Measurements from ENCODE around the gene RINT1. TPM values are rescaled to one million over a fixed set of nuclear protein-coding genes. Genes with fewer than 3 reads are reported as not detected.

Gene RINT1
- polyA plus RNA-seq, 4 donors, result 20.2 to 28.9 (median 23.5) TPM

DNA sequence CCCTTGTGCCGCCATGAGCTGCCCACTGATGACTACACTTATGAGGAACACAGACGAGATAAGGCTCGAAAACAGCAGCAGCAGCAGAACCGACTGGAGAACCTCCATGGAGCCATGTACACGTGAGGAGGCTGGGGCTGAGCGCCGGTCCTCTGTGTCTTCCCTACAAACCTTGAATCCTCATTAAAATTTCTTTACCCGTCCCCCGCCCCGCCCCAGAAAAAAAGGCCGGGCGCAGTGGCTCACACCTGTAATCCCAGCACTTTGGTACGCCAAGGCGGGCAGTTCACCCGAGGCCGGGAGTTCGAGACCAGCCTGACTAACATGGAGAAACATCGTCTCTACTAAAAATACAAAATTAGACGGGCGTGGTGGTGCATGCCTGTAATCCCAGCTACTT, 1.5 kb upstream of the RINT1 start:
- DNase-seq (ENCODE audit: low read depth in 4 of 4, low spot score in 2 of 4), result no peak

DNA sequence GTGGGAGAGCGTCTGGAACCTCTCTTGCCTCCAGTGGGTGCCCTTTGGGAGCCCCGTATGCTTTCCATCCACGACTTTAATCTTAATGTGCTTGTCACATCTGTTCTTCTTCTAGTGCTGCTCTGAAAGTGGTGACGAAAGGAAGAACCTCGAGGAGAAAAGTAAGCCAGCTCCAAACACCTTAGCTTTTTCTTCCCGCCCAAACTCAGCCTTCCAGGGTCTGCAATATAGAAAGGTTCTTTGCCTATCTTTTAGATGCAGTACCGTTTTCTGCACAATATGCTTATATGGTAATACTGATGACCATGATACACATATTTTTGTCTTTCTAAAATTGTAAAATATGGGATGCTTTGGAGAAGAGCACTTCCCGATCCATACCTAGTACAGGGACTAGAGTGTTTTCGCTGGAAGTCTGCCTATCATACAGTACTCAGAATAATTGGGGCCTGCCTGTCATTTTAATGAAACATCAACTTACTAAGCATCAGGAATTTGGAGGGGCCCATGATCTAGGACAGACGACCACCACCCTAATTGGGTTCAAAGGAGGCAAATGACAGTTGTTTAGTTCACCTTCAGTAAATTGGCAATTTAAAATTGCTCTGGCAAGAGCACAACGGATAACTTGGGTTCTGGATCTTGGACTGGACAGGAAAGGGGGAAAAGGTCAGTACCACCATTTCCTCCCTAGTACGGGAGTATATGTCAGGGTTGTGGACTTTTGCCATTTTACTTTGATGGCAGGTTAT, 884 bp downstream of the RINT1 start:
- DNase-seq (ENCODE audit: low read depth in 4 of 4, low spot score in 2 of 4), result no peak

DNA sequence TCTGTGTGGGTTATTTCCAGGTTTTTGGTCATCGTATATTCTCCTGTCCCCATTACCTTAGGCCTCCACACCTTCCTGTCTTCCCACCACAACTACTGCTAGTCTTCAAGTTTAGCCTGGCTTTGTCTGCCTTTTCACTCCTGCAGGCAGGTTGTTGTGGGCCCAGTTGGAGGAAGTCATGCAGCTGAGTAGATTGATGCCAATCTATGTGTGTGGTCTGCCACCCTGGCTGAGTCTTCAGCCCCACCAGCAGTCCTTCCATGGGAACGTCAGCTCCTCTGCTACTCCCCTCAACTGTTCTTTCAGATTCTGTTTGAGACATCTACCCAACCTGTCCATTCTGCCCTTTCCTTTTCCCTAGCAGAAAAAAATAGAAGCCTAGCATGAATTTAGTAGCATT, 6.3 kb downstream of the RINT1 start:
- no peak for DNase-seq (ENCODE audit: low read depth in 4 of 4, low spot score in 2 of 4)

DNA sequence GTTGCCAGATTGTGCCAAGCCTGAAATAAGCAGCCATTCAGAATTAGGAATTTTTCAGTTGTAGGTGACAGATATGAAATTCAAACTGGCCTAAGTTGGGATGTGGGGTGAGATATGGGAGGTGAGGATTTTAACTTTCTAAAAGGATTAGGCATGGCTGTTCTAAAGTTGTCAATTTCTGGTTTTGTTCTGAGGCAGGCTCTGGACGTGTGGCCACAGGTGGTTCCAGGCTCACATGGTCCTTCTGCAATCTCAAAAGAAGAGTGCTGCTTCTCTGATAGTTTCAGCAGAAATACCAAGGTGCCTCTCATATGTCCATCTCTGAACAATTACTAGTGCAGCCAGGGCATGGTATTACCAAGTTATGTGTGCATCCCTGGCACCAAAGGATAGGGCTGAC, 27.9 kb downstream of the RINT1 start:
- no peak for DNase-seq (ENCODE audit: low read depth in 4 of 4, low spot score in 2 of 4)

DNA sequence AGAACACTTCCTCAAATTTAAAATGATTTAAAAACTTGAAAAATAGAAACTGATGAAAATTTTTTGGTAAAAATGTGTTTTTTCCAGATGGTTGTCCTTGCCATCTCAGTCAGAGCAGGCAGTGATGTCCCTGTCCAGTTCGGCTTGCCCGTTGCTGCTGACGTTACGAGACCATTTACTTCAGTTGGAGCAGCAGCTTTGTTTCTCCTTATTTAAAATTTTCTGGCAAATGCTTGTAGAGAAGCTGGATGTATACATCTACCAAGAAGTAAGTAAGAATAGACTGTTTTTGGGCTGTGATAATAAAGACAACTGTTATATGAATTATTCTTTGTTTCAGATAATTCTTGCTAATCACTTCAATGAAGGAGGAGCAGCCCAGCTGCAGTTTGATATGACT, 33.2 kb downstream of the RINT1 start:
- DNase-seq (ENCODE audit: low read depth in 4 of 4, low spot score in 2 of 4), result no peak

DNA sequence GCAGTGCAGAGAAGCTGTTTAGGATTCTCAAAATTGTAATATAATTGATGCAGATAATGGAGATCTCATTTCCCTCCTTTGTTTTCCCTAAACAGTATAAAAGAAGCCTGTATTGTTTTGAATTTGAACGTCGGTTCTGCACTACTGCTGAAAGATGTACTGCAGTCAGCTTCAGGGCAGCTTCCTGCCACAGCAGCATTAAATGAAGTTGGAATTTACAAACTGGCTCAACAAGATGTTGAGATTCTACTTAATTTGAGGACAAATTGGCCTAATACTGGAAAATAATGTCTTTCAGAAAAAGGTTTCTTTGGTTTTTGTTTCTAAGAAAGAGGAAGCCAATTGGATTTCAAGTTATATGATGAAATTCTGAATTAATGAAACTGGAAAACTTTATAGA, 35.0 kb downstream of the RINT1 start:
- DNase-seq (ENCODE audit: low read depth in 4 of 4, low spot score in 2 of 4), result no peak

DNA sequence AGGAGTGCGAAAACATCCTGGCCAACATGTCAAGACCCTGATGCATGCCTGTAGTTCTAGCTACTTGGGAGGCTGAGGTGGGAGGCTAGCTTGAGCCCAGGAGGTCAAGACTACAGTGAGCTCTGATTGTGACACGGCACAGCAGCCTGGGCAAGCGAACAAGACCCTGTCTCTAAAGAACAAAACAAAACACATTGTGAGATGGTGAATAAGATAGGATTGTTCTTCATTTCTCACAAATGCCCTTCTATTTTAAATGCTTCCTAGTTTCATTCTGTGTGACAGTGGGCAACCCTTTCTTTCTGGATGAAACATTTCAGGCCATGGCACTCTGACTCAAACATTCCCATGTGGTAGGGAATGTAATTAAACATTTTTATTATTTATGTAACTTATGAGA, 35.8 kb downstream of the RINT1 start:
- DNase-seq (ENCODE audit: low read depth in 4 of 4, low spot score in 2 of 4), result no peak

DNA sequence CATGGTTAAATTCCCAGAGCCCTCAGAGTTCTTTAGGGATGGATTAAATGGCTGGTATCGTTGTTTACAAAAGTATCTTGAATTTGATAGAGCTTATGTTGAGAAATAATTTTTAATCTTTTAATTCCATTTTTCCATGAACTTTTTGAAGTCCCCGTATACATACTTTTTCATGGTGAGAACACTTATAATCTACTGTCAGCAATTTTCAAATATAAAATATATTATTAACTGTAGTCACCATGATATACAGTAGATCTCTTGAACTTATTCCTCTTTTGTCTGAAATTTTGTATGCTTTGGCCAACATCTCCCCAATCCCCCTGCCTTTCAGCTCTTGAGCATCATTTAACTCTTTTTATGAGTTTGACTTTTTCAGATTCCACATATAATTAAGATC, 39.9 kb downstream of the RINT1 start:
- DNase-seq (ENCODE audit: low read depth in 4 of 4, low spot score in 2 of 4), result no peak

DNA sequence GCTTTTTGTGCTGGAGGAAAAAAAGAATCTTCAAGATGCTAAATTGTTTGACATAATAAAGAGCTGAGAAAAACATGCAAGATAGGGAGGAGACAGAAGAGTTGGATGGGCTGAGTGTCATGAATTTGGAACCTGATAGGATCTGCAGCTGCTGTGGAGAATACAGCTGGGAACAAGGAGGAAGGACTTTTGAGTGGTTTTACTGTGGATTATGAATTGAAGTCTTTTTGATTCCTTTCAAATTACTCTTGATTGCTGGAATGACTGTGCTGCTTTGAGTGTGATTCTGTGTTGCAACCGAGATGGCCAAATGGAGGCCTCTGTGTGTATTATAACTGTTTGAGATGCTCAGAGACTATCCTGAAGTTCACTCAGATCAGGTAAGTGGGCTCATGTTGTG, 45.2 kb downstream of the RINT1 start:
- DNase-seq (ENCODE audit: low read depth in 4 of 4, low spot score in 2 of 4), result no peak

DNA sequence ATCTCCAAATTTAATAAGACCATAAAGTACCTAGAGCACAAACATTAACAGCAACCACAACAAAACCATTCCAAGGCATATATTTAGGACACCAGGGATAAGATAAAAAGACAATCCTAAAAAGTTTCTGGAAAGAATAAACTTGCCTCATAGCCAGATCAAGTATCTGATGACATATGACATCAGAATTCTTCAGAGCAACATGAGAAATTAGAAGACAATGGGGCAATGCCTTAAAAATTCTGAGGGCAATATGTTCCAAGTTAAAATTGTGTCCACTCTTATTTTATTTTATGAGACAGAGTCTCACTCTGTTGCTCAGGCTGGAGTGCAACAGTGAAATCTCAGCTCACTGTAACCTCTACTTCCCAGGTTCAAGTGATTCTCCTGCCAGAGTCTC, 46.5 kb downstream of the RINT1 start:
- no peak for DNase-seq (ENCODE audit: low read depth in 4 of 4, low spot score in 2 of 4)

DNA sequence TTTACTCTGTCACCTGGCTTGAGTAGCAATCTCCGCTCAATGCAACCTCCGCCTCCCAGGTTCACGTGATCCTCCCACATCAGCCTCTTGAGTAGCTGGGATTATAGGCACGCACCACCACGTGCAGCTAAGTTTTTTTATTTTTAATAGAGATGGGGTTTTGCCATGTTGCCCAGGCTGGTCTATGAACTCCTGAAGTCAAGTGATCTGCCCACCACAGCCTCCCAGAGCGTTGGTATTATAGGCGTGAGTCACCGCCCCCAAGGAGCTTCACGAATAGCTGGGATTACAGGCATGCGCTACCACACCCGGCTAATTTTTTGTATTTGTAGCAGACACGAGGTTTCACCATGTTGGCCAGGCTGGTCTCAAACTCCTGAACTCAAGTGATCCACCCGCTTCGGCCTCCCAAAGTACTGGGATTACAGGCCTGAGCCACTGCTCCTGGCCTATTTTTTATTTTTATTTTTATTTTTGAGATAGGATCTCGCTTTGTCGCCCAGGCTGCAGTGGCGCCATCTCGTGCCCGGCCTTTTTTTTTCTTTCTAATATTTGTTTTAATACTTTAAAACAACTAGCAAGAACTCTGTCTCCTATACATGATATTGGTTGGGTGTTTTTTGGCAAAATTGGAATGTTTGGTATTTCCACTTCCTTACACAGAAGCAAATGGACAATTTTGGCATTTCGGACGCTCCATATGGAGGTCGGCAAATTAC, 48.2 kb downstream of the RINT1 start:
- no peak for DNase-seq (ENCODE audit: low read depth in 4 of 4, low spot score in 2 of 4)

DNA sequence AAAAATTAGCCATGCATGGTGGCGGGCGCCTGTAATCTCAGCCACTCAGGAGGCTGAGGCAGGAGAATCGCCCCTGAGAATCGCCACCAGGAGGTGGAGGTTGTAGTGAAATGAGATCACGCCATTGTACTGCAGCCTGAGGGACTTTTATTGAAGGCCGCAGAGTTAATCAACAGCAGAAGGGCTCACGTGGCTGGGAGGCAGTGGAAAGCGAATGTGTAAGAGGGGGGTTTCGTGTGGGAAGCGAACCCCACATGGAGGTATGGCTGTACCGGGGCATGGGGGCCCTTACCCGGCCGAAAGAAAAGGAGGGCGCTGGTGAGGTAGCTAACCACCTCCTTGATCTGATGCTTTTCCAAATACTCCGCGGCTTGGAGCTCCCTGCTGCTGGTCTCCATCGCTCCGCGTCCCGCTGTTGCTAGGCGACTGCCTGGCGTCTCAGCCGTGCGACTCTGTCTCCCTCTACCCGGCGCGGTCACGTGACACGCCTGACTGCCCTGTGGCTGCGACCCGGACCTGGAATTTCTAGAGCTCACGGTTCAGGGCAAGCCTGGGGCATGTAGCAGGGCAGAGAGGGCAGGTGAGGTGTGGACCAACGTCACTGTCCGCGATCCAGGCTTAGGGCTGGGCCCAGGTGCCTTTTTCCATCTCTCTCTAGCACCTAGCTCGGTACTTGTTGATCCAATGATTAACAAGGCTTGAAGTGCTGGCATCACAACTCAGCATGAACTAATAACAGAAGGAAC, 49.2 kb downstream of the RINT1 start, which contains the start of gene EFCAB10:
TSS of gene EFCAB10 (minus strand) at position 428 of the 746 bp plus-strand sequence. CDS start at position 398, 30 bp downstream.
- peak in 3 of 4 donors; percentile 51 to 70 (median 55) for DNase-seq (ENCODE audit: low read depth in 4 of 4, low spot score in 2 of 4)

DNA sequence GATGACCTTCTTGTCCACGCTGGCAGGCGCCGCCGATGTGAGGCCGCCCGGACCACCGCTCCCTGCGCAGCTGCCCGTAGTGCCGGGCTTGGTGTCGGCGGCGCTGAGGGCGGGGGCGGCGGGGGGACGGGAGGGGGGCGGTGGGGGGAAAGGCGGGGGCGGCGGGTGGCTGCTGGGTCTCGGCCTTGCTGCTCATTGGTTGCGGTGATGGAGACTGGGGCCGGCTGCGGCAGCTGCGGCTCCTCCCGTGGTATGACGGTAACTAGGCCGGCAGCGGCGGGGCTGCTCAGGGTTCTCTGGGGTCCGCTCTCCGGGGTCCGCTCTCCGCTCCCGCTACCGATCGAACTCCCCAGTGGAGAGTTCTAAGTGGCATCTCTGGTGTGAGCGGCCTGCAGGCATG, 51.1 kb downstream of the RINT1 start:
- DNase-seq (ENCODE audit: low read depth in 4 of 4, low spot score in 2 of 4), result no peak

DNA sequence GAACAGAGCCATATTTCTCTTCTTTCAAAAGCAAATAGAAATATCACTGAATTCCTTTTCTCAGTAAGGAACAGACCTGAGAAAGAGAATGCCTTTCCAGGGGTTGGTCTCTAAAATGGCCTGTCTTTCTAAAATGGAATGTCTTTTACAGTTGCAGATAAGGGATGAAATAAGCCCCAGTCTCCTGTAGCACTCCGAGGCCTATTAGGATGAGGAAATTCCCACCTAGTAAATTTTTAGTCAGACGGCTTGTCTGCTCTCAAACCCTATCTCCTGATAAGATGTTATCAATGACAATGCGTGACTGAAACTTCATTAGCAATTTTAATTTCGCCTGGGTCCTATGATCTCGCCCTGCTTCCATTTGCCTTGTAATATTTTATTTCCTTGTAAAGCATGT, 52.2 kb downstream of the RINT1 start:
- DNase-seq (ENCODE audit: low read depth in 4 of 4, low spot score in 2 of 4), result no peak

DNA sequence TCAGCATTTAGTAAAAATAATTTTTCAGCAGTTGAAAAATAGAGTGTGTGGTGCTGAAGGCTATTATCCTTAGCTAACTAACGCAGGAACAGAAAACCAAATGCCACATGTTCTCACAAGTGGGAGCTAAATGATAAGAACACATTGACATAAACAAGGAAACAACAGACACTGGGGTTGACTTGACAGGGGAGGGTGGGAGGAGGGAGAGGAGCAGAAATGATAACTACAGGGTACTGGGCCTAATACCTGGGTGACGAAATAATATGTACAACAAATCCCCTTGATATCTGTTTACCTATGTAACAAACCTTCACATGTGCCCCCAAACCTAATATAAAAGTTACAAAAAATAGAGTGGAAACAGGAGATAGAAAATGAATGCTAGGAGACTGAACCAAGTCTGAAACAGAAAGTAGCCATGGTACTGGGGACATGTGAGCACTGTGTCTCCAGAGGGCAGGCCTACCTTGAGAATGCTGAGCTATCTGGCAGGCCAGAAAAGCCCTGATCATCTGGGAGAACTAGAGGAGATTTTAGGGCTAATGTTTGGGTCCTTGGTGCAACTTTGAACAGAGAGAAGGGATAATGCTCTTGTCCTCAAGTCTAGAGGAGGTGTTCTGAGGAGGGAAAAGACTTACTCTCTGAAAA, 54.0 kb downstream of the RINT1 start:
- no peak for DNase-seq (ENCODE audit: low read depth in 4 of 4, low spot score in 2 of 4)

DNA sequence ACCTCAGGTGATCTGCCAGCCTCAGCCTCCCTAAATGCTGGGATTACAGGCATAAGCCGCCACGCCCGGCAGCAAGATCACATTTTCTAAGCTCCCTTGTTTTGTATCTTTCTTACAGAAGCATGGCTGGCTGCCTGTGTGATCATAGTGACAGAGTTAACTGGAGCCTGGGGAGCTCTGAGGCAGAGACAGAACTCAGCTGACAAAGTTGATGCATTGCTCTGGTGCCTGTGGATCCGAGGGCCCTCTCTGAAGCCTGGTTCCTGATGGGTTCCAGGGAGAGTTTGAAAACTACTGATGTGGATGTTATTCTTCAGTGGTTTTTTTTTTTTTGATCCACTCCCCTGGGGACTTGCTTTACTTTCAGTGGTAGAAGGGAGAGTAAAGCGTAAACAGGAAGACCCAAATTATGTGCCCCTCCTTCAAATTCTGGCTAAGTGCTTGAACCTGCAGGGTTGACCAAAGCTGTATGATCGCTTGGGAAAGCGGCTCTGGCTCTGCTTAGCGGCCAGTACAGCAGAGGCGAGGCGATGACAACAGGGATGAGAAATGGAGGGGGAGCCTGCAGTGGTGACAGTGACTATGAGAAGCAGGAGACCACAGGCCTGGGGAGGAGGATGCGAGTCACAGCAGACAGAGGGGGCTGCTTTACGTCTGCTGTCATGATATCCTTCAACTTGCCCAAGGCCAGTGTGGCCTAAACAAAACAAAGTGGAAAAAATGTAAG, 56.1 kb downstream of the RINT1 start:
- DNase-seq (ENCODE audit: low read depth in 4 of 4, low spot score in 2 of 4), result no peak

DNA sequence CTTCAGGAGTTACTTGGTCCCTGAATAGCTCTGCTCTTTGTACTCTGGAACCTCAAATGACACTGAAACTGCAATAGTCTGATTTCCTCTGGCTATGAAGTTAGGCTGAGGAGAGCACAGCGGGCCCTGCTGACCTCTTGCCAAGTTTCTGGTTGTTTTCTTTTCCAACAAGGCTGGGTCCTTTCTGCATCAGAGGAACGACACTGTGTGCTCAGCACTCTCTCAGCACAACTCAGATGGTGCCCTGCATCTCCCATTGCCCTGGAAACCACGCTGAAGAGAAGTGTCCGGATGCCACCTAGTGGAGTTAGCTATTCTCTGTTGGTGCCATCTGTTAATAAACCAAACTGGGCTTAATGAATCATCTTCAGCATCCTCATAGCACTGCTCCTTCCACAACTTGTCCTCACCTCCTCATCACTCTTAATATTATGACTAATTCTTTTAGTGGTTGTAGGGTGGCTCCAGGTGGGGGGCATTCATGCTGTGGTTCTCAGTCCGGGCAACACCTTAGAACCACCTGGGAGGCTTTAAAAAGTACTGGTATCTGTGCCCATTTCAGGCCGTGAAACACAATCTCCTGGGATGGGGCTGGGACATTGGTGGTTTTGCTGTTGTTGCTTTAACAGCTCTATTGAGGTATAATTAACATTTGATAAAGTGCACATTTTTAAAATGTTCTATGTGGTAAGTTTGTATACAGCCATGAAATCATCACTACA, 57.5 kb downstream of the RINT1 start:
- peak in 2 of 4 donors; percentile 21 to 47 for DNase-seq (ENCODE audit: low read depth in 4 of 4, low spot score in 2 of 4)

DNA sequence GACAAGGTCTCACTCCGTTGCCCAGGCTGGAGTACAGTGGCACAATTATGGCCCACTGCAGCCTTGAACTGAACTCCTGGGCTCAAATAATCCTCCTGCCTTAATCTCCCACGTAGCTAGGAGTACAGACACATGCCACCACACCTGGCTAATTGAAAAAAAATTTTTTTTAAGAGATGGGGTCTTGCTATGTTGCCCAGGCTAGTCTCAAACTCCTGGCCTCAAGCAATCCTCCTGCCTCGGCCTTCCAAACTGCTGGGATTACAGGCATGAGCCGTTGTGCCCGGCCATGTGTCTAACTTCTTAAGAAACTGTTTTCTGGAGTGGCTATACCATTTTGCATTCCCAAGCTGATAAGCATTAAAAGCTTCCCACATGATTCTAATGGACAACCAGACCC, 58.8 kb downstream of the RINT1 start:
- DNase-seq (ENCODE audit: low read depth in 4 of 4, low spot score in 2 of 4), result no peak

DNA sequence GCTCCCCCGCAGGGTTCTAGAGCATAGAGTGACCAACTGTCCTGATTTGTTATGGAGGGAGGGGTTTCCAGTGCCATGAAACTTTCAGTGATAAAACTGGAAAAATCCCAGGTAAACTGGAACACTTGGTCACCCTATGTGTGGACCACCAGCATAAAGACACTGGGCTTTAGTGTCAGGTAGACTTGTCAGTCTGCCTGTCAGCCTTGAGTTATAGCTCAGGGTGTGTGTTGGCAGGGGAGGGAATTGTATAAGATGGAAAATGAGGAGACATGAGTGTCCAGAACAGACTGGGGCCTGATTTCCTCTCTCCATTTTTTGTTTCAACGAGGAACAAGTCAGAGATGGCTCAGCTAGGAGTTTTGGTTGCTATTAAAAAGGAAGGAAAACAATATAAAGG, 59.5 kb downstream of the RINT1 start:
- DNase-seq (ENCODE audit: low read depth in 4 of 4, low spot score in 2 of 4), result no peak

DNA sequence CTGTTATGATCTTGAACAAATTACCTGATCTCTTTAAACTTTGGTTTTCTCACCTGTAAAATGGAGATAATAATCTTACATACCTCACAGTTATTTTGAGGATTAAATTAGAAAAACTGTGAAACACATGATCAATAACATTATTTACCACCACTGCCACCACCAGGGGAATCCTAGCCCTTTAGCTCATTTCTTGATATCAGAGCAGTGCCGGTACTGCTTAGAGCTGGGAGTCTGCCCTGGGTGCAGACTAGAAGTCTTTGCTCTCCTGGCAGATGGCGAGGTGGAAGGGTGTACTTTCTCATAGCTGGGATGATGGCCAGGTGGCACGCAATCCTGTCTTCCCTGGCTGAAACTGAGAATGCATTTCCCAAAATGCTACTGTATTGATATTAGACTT, 62.0 kb downstream of the RINT1 start:
- no peak for DNase-seq (ENCODE audit: low read depth in 4 of 4, low spot score in 2 of 4)

Data from left renal cortex interstitium (tissue), 4 donors.